ENCODE data around the gene RPL32.

- TF ChIP-seq AFF4 (CRISPR knock-in tag; IDR thresholded peaks at IDR 0.05; ENCODE audit: borderline replicate concordance) (no peak), ZNF532 (CRISPR knock-in tag; IDR thresholded peaks at IDR 0.05; ENCODE audit: borderline replicate concordance) (no peak), CTCF (IDR thresholded peaks at IDR 0.05) (no peak), ZNF416 (CRISPR knock-in tag; IDR thresholded peaks at IDR 0.05) (no peak), IRF2 (CRISPR knock-in tag; IDR thresholded peaks at IDR 0.05; ENCODE audit: borderline replicate concordance, low read depth) (no peak), GABPB1 (CRISPR knock-in tag; IDR thresholded peaks at IDR 0.05) (no peak), FOXJ3 (CRISPR knock-in tag; IDR thresholded peaks at IDR 0.05; ENCODE audit: borderline replicate concordance) (no peak), ATF2 (CRISPR knock-in tag; IDR thresholded peaks at IDR 0.05; ENCODE audit: borderline replicate concordance, low read depth) (no peak)
These were observed 41.6 kb downstream of the RPL32 start for GRCh38 chr3:12799525-12800440.
